Thyroid gland (tissue), 4 donors: ENCODE measurements around the gene RBBP6. TPM values are rescaled to one million over a fixed set of nuclear protein-coding genes. Genes with fewer than 3 reads are reported as not detected.

Experiments
- DNase-seq, 2 donors: peaks; one replicate each; pipeline ENCODE4 v3.0.0-alpha.2; 2019
- H3K27ac ChIP-seq, 3 donors: fragments of 200-600 bp; sonication (generic); 1 replicate in 2 of 3; 2 replicates in 1 of 3; pipeline ENCODE4 v1.5.1; 2016 to 2019; ENCODE audit warnings: mild to moderate bottlenecking in 1 of 3, moderate library complexity in 1 of 3
- H3K27me3 ChIP-seq: fragments of 200-600 bp; sonication (generic); one replicate; pipeline ENCODE4 v1.5.1; 2019
- H3K36me3 ChIP-seq, 2 donors: fragments of 200-600 bp; sonication (generic); one replicate each; pipeline ENCODE4 v1.5.1; 2016 to 2019
- H3K4me1 ChIP-seq, 2 donors: fragments of 200-600 bp; sonication (generic); one replicate each; pipeline ENCODE4 v1.5.1; 2017 to 2019
- H3K4me3 ChIP-seq, 3 donors: fragments of 200-600 bp; sonication (generic); replicated peaks in 1 of 3; 1 replicate in 2 of 3; 2 replicates in 1 of 3; pipeline ENCODE4 v1.5.1; 2016; ENCODE audit warnings: mild to moderate bottlenecking in 1 of 3
- H3K9me3 ChIP-seq: fragments of 200-600 bp; sonication (generic); one replicate; pipeline ENCODE4 v1.5.1; 2017
- POLR2A ChIP-seq, 2 donors: fragments of 450-650 bp; IDR thresholded peaks; one replicate each; pipeline ENCODE4 v1.6.1; 2017; ENCODE audit warnings: antibody characterized with exemption in 2 of 2, mild to moderate bottlenecking in 2 of 2, moderate library complexity in 1 of 2
- WGBS, 2 donors: methylation state at CpG; one replicate each; pipeline ENCODE4 v1.1.5; 2017; 5-methylcytosine and 5-hydroxymethylcytosine counted together
- intact Hi-C: fragments of 100-400 bp; cut with DNase I; formaldehyde crosslinking; loops from one replicate; pipeline ENCODE4 v1.15.1; 2023
- total RNA-seq, 4 donors: library from RNA; depleted of rRNA; stranded (reverse); fragments of >200 nt; gene quantifications; one replicate each; pipeline ENCODE4 v1.2.3, GENCODE V29; 2016
- TF ChIP-seq, protein P1 (sequence below), 6 experiments: fragments of 200-600 bp in 3 of 6; fragments of 450-650 bp in 3 of 6; sonication (generic) in 3 of 6; IDR thresholded peaks; one replicate each; pipeline ENCODE4 v1.5.1; 2016 to 2019; ENCODE audit warnings: antibody characterized with exemption in 6 of 6, mild to moderate bottlenecking in 2 of 6, inconsistent platforms in 1 of 6, moderate library complexity in 1 of 6

Gene RBBP6
- total RNA-seq, 4 donors from 2014 or later = 78.9 to 120 (median 84.5) TPM

DNA sequence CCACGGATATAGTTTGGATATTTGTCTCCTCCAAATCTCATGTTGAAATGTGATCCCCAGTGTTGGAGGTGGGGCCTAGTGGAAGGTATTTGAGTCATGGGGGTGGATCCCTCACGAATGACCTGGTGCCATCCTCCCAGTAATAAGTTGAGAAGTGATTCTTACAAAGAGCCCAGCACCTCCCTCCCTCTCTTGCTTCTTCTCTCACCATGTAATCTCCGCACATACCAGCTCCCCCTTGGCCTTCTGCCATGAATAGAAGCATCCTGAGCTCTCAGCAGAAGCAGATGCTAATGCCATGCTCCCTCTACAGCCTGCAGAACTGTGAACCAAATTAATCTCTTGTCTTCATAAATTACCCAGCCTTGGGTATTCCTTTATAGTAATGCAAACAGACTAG is 41.9 kb upstream of the RBBP6 start:
- WGBS, 2 donors = 27 to 31% methylated on average over 3 of the region's 3 CpGs
- no peak overlapping the region for H3K27ac ChIP-seq
- TF ChIP-seq, protein P1, sequence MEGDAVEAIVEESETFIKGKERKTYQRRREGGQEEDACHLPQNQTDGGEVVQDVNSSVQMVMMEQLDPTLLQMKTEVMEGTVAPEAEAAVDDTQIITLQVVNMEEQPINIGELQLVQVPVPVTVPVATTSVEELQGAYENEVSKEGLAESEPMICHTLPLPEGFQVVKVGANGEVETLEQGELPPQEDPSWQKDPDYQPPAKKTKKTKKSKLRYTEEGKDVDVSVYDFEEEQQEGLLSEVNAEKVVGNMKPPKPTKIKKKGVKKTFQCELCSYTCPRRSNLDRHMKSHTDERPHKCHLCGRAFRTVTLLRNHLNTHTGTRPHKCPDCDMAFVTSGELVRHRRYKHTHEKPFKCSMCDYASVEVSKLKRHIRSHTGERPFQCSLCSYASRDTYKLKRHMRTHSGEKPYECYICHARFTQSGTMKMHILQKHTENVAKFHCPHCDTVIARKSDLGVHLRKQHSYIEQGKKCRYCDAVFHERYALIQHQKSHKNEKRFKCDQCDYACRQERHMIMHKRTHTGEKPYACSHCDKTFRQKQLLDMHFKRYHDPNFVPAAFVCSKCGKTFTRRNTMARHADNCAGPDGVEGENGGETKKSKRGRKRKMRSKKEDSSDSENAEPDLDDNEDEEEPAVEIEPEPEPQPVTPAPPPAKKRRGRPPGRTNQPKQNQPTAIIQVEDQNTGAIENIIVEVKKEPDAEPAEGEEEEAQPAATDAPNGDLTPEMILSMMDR (IDR thresholded peaks at IDR 0.05) = no peak
- no peak for TF ChIP-seq POLR2A (IDR thresholded peaks at IDR 0.05)
- no peaks in the 10 kb centered on the region for H3K9me3 ChIP-seq
- no peak overlapping the region for H3K4me3 ChIP-seq
- DNase-seq = no peak
- intact Hi-C loops = no loop called here
- H3K27me3 ChIP-seq = no peaks in the 10 kb centered on the region
- H3K36me3 ChIP-seq = no peaks in the 10 kb centered on the region
- no peaks in the 10 kb centered on the region for H3K4me1 ChIP-seq

DNA sequence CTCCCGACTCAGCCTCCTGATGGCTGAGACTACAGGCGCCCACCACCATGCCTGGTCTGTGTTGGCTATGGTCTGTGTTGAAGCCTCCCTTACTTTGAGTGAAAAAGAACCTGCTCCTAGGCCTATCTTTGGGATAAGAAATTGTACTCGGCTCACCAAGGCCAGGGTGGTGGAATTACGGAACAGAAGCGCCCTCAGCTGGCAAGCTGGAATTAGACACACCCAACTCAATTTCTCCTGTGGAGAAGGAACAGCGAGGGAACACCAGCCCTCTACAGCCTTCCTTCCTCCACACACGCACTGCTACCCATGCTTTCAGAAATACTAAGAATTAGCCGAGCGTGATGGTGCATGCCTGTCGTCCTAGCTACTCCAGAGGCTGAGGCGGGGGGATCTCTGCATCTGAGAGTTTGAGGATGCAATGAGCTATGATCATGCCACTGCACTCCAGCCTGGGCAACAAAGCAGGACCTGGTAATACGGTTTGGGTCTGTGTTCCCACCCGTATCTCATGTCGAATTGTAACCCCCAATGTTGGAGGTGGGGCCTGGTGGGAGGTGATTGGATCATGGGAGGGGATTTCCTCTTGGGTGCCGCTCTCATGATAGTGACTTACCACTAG is 40.1 kb upstream of the RBBP6 start:
- H3K4me1 ChIP-seq = no peaks in the 10 kb centered on the region
- DNase-seq = no peak
- no peak overlapping the region for H3K27ac ChIP-seq
- no peaks in the 10 kb centered on the region for H3K27me3 ChIP-seq
- H3K4me3 ChIP-seq = no peak overlapping the region
- H3K9me3 ChIP-seq = no peaks in the 10 kb centered on the region
- TF ChIP-seq, protein P1 (IDR thresholded peaks at IDR 0.05) = no peak
- TF ChIP-seq POLR2A (IDR thresholded peaks at IDR 0.05) = no peak
- WGBS, 2 donors = 20 to 21% methylated on average over 15 of the region's 15 CpGs
- H3K36me3 ChIP-seq = no peaks in the 10 kb centered on the region
- intact Hi-C loops = no loop called here

DNA sequence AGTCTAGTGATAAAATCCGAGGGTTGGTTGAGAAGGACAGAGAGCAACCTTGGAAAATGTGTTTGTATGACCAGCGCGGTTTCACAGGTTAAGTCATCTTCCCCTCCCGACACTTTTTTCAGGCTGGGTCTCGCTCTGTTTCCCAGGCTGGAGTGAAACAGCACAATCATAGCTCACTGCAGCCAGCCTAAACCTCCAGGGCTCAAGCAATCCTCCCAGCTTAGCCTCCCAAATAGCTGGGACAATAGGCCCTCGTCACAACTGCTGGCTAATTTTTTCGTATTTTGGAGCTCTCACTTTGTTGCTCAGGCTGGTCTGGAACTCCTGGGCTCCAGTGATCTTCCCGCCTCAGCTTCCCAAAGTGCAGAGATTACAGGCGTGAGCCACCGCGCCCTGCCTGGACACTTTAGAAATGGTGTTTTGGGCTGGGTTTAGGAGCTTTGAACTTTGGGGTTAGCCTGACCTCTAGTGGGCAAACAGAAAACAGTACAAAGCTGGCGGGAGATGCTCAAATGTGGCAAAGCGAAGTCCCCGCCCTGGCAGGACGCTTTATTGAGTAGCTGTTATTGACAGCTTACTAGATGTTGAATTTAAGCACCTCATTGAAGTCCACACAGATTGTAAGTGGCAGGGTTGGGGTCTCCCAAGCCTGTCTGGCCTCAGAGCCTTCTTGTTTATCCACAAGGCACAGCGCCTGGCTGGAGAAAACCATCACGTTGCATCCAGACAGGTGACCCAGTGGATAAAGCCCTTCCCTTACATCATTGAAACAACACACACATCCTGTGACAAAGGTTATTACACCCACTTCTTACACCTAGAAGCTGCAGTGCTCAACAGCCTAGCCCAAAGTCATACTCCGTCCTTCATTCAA is 34.7 kb upstream of the RBBP6 start:
- 42 to 44% methylated on average over 18 of the region's 18 CpGs for WGBS, 2 donors
- no peak for TF ChIP-seq POLR2A (IDR thresholded peaks at IDR 0.05)
- TF ChIP-seq, protein P1 (IDR thresholded peaks at IDR 0.05) = peak; percentile 17 to 76 (median 46)
- peak; percentile 27 to 32 for DNase-seq
- no peaks in the 10 kb centered on the region for H3K27me3 ChIP-seq
- H3K36me3 ChIP-seq = no peaks in the 10 kb centered on the region
- H3K4me1 ChIP-seq = no peaks in the 10 kb centered on the region
- intact Hi-C loops = no loop called here
- no peaks in the 10 kb centered on the region for H3K9me3 ChIP-seq
- no peak overlapping the region for H3K27ac ChIP-seq
- H3K4me3 ChIP-seq = no peak overlapping the region

DNA sequence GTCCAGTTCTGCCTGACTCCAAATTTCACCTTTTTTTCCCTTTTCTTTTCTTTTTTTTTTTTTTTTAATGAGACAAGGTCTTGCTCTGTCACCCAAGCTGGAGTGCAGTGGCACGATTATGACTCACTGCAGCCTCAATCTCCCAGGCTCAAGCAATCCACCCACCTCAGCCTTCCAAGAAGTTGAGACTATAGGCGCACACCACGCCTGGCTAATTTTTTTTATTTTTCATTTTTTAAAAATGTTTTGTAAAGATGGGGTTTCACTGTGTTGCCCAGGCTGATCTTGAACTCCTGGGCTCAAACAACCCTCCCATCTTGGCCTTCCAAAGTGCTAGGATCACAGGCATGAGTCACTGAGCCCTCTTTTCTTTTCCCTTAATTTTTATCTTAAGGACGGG is 33.4 kb upstream of the RBBP6 start:
- intact Hi-C loops = no loop called here
- no peaks in the 10 kb centered on the region for H3K9me3 ChIP-seq
- no peak overlapping the region for H3K27ac ChIP-seq
- TF ChIP-seq, protein P1 (IDR thresholded peaks at IDR 0.05) = no peak
- TF ChIP-seq POLR2A (IDR thresholded peaks at IDR 0.05) = no peak
- DNase-seq = no peak
- H3K36me3 ChIP-seq = no peaks in the 10 kb centered on the region
- H3K4me3 ChIP-seq = no peak overlapping the region
- 86 to 88% methylated on average over 4 of the region's 4 CpGs for WGBS, 2 donors
- no peaks in the 10 kb centered on the region for H3K27me3 ChIP-seq
- H3K4me1 ChIP-seq = no peaks in the 10 kb centered on the region

DNA sequence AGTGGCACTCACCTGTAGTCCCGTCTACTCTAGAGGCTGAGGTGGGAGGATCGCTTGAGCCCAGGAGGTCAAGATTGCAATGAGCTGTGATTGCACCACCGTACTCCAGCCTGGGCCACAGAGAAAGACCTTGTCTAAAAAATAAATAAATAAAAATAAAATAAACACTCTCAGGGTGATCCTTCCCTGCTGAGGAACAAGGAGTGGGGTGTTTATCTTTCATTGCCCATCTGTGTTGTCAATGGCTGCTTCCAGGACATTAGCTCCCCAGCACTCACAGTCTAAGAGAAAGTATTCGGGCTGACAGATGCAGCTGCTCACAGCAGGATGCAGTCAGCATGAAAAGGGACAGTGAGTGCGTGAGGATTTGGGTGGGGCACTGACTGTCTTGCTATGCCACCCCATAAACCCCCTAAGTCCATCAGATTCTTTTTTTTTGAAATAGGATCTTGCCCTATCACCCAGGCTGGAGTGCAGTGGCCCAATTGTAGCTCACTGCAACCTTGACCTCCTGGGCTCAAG is 31.3 kb upstream of the RBBP6 start:
- intact Hi-C loops = no loop called here
- no peak overlapping the region for H3K27ac ChIP-seq

More for the DNA sequence above, 31.3 kb upstream of the RBBP6 start:
- no peak for DNase-seq
- H3K4me3 ChIP-seq = no peak overlapping the region
- TF ChIP-seq, protein P1 (IDR thresholded peaks at IDR 0.05) = no peak
- no peak for TF ChIP-seq POLR2A (IDR thresholded peaks at IDR 0.05)
- WGBS, 2 donors = 87 to 88% methylated on average over 5 of the region's 5 CpGs
- no peaks in the 10 kb centered on the region for H3K36me3 ChIP-seq
- H3K4me1 ChIP-seq = no peaks in the 10 kb centered on the region
- no peaks in the 10 kb centered on the region for H3K27me3 ChIP-seq
- no peaks in the 10 kb centered on the region for H3K9me3 ChIP-seq
